ENCODE results near the gene TMEM53.
"Not testable (repeated sequence)": the region's sequence is repeated elsewhere in the genome, so short reads cannot be mapped to it uniquely, and the experiment has no call there.

TMEM53 gene

DNA sequence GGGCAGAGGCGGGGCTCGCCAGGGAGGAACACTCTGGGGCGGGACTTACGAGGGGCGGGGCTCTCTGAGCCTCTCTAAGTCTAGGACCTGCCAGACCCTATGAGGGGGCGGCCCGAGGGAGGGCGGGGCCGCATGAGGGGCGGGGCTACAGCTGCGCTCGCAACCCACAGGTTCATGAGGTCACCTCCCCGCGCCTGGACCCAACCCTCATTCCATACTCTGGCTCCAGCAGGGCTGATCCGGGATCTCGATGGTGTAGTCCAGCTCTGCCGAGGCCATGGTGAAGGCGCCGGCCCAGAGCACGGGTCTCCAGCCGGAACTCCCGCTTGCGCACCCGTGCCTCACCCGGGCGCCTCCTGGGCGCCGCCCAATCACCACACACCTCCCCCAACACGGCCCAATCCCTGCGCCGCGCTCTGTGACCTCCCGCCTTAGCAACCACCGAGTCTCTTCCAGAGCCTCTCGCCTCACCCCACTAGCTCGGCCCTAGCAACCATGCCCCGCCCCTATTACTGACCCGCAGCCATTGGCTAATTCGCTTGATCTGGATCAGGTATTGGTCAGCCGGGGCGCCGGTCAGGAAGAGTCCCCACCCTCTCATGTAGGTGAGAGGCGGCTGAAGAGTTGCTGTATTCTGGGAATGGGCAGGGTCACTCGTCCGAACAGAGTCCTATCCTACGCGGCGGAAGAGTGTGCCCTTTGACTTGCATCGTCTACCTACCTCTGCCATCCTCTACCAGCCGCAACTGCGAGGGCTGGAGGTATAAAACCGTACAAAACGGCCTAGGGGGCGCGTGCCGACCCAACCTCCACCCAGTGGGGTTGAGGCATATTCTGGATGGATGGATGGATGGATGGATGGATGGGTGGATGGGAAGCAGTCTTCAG is at the start of gene TMEM53, which contains the start of gene ARMH1:
Gene TMEM53, minus strand, starts transcription at position 369 of the 888 bp plus-strand sequence. Its CDS starts 90 bp downstream, at position 279.
Gene ARMH1, plus strand, starts transcription at position 602 of the 888 bp plus-strand sequence. CDS start 14,984 bp downstream, outside the sequence.
- peak; percentile 89 to 94 for DNase-seq (ENCODE audit: low read depth in 2 of 2)

DNA sequence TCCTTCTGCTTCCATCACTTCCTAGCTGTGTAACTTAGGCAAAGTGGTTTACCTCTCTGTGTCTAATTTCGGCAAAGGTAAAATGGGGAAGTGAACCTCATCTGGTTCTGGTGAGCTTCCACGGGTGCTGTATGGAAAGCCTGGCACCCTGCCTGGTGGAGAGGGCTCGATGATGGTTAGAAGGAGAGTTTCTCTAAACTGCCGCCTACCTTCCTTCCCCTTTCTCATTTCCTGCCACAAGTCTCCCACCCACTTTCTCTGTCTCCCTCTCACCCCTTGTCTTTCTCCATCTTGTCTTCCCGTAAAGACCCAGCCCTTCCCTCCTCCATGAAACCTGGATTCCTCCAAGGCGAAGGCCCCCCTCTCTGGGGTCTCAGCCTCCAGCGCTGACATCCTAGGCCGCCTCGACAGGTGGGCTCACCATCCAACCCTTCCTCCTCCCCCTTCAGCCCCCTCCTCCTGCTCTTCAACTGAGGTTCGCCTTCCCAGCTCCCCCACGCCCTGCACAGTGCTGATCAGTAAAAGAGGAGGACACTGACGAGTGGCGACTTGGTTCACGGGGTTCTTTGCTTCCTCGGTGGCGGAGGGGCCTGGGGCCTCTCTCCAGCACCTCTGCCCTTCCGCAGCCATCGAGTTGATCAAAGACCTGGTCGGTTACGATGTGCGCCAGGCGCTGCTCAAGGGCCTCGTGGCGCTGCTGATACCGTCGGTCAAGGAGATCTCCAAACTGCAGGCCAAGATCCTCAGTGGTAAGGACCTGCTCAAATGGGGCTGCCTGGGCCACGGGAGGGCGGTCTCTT is 49.4 kb upstream of the TMEM53 start:
- no peak for DNase-seq (ENCODE audit: low read depth in 2 of 2)

DNA sequence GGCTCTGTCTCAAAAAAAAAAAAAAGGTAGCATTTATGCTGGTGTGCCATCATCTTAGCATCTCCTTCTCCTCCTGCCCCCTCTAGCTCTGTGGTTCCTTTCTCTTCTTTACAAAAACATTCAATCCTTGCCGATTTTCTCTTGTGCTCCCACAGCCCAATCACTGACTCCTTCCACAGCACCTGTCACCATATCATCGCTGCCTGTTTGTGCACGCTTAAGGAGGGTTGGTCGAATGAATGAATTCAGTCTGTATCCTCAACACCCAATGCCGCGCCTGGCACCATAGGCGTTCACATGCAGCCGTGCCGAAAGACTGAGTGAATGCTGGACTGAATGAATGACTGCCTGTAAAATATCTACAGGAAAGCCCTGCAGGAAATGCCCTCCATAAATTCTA is 48.8 kb upstream of the TMEM53 start:
- no peak for DNase-seq (ENCODE audit: low read depth in 2 of 2)

DNA sequence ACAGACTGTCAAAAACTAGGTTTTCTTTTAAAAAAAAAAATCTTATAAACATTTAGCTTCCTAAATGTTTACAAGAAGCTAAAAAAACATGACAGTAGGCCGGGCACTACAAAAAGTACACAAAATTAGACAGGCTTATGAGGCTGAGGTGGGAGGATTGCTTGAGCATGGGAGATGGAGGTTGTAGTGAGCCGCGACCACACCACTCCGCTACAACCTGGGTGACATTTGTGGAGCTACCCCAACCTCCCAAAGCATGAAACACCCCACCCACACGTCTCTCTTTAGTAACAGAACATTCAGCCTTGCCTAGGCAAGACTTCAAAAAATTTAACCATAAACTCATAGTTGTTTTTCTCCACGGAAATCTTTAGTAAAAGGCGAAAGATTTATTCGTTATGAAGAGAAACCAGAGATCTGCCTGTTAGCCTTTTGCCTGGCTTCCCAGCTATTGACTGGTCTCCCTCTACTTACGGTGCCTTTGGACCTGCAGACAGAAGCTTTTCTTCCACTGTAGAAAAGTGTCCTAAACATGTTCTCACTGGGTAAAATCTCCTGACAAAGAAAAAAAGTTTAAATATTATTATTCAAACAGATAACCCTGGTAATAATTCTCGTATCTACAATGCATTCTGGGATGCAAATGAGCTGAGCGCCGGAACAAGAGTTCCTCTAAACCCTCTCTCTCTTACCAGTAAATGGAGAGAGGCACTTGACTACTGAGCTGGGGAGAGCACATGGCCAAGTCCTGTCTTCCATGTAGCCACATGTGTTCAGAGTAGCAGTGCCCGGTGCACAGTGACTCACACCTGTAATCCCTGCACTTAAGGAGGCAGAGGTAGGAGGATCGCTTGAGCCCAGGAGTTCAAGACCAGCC is 47.4 kb upstream of the TMEM53 start:
- DNase-seq (ENCODE audit: low read depth in 2 of 2) = peak in 1 of 2 donors; percentile 51

DNA sequence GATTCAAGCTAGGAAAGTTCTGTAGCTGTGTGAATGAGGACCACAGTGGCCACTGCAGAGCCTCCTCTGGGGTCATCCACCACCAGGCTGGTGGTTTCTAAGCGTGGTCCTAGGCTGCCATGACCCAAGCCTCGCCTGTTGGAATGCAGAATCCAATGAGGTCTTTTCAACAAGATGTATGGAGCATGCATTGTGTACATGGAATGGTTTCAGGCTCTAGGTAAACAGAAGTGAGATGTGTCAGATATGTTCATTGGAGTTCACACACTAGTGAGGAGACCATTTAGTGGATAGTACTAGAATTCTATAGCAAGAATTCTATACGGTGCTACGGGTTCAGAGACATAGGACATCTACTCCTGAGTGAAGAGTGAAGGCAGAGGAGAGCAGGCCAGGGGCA is 46.0 kb upstream of the TMEM53 start:
- DNase-seq (ENCODE audit: low read depth in 2 of 2) = no peak

DNA sequence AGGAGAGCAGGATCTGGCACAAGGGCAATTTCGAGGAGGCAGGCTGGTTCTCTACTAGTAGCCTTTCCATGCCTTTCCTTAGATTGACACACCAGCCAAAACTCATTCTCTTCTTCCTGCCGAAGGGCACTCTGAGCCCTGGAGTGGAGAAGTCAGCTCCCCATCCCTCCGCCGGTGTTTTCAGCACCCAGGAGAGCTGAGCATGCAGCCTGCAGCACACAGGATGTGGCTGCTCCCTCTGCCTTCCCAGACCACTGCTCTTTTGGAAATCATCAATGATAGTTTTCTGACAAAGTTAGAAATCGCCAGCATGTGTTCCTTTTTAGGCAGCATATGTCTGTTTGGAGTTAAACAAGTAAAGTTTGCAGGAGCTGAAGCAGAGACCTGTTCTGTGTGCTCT is 45.0 kb upstream of the TMEM53 start:
- DNase-seq (ENCODE audit: low read depth in 2 of 2) = no peak

GRCh38 chr1:44718091-44718490 is 43.8 kb upstream of the TMEM53 start:
- no peak for DNase-seq (ENCODE audit: low read depth in 2 of 2)

DNA sequence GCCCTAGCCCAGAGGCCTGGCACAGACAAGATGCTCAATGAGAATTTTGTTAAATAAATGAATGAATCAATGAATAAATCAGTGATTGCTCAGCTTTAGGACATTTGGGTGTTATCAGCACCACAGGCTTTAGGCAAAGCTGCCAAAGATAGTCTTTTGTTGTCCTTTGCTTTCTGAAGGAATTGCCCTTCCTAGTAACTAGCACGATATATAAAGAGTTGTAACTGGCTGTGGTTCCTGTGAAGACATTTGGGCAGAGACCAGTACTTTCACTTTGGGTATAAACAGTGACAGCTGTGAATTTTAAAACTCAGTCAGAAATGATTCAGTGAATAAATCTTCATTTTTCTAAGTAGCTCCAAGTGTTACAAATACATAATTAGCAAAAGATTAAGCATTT is 43.4 kb upstream of the TMEM53 start:
- no peak for DNase-seq (ENCODE audit: low read depth in 2 of 2)

GRCh38 chr1:44717156-44717555 is 42.9 kb upstream of the TMEM53 start:
- DNase-seq (ENCODE audit: low read depth in 2 of 2) = no peak

- peak in 1 of 2 donors; percentile 37 for DNase-seq (ENCODE audit: low read depth in 2 of 2)
These were observed 40.8 kb upstream of the TMEM53 start for GRCh38 chr1:44714944-44715571.

DNA sequence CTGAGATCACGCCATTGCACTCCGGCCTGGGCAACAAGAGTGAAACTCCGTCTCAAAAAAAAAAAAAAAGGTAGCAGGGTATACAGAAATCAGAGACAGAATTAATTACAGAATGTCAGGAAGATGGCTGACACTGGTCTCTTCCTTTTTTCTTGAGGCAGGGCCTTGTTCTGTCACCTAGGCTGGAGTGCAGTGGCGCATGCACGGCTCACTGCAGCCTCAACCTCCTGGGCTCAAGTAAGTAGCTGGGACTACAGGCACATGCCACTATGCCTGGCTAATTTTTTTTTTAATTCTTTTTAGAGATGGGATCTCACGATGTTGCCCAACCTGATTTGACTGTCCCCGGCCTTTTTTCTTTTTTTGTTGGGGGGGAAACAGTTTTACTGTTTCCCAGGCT is 40.3 kb upstream of the TMEM53 start:
- no peak for DNase-seq (ENCODE audit: low read depth in 2 of 2)

DNA sequence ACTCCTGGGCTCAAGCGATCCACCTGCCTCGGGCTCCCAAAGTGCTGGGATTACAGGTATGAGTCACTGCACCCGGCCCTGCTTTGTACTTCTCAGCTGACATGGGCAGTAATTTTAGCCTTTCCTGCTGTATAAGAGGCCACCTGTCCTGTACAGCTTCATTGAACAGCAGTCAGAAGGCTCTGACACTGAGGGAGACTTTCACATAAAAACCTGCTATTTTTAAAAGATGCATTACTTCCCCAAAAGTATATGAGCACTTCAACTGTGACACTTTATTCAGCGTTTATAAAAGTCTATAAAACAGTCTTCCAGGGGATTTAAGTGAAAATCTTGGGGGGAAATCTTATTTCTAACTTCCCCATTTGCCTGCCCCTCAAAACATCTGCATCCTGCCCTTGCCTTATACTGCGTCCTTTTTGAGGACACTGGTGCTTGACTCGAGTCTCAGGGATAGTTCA is 39.1 kb upstream of the TMEM53 start:
- no peak for DNase-seq (ENCODE audit: low read depth in 2 of 2)

- no peak for DNase-seq (ENCODE audit: low read depth in 2 of 2)
These were observed 33.9 kb upstream of the TMEM53 start for GRCh38 chr1:44707959-44708831.

DNA sequence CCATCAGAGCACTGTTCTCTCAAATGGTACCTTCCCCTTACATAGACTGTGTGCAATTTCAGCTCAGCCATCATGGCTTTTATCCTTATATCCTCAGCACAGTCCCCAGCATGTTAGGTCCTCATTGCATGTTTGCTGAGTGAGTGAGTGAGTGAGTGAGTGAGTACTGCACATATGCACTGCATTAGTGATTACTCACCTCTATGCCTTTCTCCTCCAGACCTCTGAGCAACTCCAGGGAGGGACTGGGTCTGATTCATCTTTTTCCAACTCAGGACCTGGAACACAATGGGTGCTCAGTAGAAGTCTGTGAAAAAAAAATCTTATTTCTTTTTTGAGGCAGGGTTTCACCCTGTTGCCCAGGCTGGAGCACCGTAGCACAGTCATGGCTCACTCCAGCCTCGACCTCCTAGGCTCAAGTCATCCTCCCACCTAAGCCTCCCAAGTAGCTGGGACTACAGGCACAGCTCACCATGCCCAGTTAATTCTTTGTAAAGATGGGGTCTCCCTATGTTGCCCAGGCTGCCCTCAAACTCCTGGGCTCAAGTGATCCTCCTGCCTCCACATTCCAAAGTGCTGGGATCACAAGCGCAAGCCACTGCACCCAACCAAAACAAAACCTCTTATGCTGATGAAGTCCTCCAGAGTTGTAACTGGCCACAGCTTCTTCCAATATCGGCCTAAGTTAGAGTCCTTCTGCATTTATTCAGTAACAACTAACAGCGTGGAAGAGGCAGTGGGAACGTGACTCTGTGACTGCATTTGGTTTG is 33.0 kb upstream of the TMEM53 start:
- DNase-seq (ENCODE audit: low read depth in 2 of 2) = no peak

DNA sequence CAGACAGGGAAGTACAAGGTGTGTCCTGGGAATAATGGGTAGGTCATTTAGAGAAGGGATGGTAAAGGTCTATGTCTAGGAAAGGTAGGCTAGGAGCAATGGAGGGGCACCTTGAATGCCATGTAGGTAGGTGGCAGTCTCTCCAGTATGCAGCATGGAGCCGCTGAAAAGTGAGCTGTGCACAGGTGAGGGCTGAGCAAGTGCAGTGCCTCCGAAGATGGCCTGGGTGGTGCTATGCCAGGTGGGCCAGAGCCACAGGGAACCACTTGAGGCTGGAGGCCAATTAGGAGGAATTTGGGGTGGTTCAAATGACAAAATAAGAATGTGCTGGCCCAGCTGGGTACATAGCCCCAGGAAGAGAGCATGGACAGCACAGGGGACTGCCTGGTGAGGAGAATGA is 31.7 kb upstream of the TMEM53 start:
- no peak for DNase-seq (ENCODE audit: low read depth in 2 of 2)

- no peak for DNase-seq (ENCODE audit: low read depth in 2 of 2)
These were observed 31.2 kb upstream of the TMEM53 start for GRCh38 chr1:44705470-44705869.

- DNase-seq (ENCODE audit: low read depth in 2 of 2) = no peak
These were observed 26.9 kb upstream of the TMEM53 start for GRCh38 chr1:44701141-44701573.

DNA sequence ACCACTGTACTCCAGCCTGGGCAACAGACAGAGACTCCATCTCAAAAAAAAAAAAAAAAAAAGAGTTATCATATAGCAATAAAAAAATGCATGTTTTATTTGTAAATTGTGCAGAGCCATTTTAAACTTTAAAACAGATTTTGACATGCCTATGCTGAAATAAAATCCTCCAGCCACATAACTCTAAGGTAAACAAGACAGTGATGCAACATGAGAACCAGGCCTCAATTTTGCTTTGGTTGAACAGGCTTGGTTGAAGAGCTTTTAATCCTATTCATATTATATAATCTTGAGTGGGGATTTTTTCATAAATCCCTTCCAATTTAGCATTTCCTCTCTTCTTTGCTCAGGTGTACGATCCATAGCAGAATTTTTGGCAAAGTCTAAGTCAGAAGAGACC is 26.3 kb upstream of the TMEM53 start:
- DNase-seq (ENCODE audit: low read depth in 2 of 2) = no peak

DNA sequence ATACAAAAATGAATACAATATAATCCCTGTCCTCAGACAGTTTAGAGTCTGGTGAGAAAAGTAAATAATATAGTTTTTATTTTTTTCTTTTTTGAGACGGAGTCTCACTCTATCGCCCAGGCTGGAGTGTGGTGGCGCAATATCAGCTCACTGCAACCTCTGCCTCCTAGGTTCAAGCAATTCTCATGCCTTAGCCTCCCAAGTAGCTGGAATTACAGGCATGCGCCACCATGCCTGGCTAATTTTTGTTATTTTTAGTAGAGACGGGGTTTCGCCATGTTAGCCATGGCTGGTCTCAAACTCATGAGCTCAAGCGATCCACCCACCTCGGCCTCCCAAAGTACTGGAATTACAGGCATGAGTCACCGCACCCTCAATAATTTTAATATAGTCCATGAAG is 25.1 kb upstream of the TMEM53 start:
- not testable (repeated sequence) for DNase-seq (ENCODE audit: low read depth in 2 of 2)
